ENCODE data around the gene SLC18B1.

SLC18B1 gene

DNA sequence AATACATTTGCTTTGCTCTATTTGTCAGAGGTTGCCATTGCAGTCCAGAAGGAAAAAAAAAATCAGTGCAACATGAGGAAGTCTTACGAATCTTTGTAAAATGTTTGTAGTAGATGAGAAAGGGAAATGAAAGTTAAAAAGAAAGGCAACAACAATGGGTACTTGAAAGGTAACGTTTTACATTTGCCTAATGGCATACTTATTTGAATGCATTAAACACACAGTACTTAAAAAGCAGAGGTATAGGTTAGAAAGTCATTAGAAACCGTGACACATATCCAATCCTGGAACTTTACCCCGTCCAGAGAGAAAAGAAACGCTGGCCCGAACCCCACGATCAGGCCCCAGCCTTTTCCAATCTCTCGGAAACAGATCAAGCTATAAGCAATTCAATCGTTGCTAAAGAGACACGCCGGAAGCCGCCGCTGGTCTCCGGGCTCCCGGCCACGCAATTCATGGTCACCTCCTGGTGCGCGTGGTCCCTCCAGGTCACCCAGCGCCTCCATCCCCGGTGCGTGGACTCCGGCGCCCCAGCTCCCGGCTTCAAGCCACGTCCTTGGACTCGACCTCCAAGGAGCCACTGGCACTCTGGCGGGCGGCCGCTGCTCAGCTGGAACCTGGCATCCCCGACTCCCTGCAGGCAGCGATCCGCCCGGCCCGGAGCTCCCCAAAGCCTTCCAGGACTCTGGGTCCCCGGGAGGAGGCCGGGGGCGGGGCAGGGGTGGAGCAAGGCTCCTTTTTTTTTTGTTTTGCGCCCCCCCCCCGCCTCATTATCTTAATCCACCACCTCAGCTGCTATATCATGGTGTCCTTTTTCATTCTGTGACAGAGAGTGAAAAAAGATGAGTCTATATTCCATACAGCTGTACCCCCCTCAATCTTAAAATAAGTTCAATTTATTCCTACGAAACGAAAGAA lies at the start of gene SLC18B1:
TSS of gene SLC18B1 (minus strand) at position 687 of the 918 bp plus-strand sequence. CDS start at position 506, 181 bp downstream.
- peak; percentile 71 for DNase-seq (ENCODE audit: low spot score)

DNA sequence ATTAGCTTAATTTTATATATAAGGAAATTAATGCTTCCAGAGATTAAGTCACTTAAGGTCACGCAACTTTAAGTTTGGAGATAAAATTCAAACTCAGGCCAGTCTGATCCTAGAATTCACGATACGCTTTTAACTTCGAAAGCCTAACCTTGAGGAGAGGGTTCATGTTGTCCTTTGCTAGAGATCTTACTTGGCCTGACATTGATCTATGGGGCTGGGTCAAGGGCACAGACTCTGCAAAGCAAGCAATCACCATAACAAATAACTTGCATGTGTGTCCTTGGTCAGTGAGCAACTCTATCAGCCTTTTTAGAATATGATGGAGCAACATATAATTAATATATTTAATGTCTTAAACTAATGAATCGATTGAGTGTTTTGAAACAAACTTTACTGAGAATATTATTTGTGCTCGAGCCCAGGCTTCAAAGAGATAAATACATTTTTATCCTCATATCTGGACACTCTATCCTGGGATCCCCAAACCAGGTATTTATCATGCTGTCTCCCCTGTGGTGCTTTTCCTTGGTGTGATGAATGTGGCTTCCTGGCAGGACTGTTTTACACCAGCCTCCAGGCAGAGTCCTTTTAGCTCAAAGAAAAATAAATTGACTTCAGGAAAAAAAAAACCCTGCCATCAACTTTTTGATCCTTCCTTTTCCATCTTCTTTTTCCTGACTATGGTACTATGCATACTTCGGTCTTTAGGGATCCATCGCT lies 45.0 kb upstream of the SLC18B1 start:
- DNase-seq (ENCODE audit: low spot score), result no peak

DNA sequence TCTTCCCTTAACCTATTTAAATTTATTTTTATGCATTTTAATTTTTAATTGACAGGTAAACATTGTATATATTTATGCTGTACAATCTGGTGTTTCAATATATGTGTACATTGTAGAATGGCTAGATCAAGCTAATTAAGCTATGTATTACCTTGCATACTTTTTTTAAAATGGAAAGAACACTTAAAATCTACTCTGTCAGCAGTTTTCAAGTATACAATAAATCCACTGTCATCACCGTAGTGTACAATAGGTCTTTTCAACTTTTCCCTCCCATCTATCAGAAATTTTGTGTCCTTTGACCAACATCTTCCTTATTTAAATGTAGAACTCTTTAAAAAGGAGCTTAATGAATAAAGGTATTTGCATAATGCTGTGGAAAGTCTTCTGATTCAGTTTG lies 43.5 kb upstream of the SLC18B1 start:
- DNase-seq (ENCODE audit: low spot score), result no peak

DNA sequence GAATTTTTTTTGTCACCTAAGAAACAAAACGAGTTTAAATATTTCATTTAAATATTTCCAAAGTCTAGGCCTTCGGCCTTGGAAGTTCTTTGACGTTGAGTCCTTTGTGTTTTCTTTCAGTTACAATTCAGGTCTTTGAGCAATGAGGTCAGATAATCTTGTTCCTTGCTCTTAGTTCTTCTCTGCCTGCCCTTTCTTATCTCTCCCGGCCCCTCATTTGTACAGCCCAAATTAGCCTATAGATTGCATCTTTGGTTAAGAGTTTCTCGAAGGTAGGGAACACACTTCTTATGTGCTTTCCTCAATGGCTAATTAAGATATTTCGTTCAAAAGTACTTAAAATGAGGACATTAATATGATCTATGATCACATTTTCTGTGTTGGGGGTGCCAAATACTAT lies 34.5 kb upstream of the SLC18B1 start:
- no peak for DNase-seq (ENCODE audit: low spot score)

DNA sequence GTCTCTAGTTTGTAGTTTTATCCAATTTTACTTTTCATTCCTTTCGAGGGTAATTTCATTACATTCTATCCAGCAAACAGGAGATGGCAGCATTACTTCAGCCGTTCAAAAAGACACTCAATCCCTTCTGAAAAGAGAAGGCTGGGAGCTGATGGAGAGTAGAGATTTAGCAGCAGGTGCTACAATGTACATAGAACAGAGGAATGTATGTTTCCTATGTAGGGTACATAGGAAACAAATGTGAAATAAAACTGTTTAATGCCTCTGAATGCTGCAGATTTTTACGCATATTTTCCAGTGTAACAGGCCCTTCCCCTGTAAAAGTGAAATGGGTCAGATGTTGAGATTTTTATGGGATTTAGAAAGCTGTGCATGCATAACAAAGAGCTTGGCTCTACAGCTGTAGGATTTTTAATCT lies 31.9 kb upstream of the SLC18B1 start:
- DNase-seq (ENCODE audit: low spot score), result peak; percentile 47

DNA sequence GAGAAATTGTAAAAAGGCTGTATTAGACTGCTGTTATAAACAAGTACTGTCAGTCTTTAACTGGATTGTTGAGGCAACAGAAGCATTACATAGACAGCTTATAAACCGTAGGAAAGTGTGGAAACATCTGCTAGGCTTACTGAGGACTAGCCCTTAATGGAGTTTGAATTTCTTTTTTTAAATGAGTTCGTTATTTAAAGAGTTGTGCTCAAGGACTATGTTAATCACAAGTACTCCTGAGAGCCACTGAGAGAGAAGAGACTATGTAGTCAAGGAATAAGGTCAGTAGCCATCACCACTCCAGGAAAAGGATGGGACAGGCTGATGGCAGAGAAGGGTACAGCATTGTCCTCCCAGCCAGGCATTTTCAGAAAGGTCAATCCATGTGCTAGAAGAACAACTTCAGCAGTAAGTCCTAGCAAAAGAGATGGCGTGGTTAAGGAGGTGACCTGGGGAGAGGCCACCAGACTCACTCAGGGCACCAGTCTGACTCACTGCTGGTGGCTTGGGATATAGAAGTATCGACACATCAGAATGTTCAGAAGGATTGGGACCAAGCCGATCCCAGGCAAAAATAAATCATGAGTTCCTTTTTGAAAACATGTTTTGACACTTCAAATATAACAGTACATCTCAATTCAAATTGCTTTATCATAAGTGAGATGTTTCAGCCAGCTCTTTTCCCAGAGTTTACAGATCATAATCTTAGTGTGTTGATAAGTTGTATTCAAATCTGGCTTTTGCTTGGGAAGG lies 22.4 kb upstream of the SLC18B1 start:
- no peak for DNase-seq (ENCODE audit: low spot score)

DNA sequence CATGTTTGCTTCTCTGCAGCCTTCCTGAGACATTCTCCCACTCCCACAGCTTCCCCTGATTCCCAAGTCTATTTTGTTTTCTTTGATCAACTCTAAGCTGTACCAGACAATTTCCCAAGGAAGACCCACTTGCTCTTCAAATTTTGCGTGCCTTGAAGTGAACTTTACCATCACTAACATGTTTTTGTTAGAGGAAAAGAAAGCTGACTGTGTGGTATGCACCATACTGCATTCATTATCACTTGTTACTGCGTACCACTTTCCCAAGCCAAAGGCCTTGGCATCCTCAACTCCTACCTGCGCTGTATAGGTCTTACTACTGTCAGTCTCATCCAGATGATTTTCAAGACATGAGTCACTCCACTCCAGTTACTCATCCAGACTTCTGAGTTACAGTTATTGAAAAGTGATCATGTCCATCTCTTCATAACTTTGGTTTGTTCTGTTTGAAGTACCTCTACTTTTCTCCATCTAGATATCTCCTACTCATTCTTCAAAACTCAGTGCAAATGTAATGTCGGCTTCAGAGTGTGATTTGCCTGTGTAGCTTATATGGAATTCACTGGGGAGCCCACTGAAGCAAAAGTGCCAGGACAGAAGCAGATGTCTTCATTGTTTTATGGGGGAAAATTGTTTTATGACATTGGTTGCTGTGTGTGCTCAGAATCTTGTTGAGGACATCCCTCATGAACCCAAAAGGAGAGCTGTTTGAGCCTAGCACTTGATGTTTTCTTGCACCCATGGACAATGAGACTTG lies 21.1 kb upstream of the SLC18B1 start:
- DNase-seq (ENCODE audit: low spot score), result no peak

DNA sequence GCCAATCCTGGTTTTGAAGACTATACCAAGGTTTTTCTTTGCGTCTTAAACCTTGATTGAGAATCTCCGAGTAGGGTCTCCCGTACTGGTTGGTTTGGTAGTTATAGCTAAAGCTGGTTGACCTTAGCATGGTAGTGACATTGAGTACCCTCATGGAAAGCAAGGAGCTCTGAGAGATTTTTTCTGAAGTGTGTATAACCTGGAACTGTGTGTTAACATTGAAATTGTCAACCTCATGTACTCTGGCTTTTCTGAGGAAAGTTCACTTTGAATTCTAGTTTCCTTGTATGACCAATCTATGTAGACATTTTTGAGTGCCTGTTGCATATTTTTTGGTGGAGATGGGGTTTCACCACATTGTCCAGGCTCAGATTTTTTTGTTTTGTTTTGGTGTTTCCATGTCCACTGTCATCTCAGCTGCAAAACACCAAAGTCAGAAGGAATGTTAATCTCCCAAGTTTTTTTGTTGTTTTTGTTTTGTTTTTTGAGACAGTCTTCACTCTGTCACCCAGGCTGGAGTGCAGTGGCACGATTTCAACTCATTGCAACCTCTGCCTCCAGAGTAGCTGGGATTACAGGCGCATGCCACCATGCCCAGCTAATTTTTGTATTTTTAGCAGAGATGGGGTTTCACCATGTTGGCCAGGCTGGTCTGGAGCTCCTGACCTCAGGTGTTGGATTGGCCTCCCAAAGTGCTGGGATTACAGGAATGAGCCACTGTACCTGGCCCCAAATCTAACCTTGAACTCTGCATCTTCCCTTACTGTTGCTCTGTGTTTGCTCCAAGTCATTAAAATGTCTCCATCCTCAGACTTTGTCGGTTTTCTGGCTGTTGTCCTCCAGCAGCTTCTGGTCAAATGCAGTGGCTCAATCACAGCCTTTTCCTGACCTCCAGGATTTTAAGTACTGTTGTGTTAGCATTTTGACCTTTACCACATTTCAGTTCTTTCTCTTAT lies 20.2 kb upstream of the SLC18B1 start:
- no peak for DNase-seq (ENCODE audit: low spot score)

DNA sequence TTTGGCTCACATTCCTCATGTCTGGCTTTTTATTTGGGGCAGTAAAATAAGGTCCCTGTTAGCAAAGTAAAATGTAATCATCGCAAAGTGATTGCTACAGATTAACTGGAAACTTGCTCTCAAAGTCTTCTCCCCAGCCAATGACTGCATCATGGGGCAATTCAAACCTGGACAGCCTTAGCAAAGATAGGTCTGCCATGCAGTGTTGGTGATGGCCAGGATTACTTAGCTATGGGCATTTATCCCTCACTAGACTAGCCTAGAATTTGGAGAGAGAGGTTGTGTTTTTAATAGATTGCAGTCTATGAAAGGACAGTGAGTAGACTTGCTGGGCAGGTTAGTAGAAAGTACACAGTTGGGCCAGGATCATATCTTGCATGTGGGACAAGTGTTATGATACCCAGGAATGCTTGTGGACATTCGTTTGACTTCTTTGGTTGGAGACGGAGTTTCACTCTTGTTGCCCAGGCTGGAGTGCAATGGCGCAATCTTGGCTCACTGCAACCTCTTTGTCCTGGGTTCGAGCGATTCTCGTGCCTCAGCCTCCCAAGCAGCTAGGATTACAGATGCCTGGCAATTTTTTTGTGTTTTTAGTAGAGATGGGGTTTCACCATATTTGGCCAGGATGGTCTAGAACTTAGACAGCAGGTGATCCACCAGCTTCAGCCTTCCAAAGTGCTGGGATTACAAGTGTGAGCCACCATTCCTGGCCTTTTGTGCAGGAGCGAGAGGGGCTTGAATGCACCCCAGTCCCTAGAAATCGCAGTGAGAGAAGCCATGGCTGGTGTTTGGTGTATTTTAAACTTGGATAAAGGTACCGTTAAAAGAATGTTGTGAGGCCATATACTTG lies 19.3 kb upstream of the SLC18B1 start:
- no peak for DNase-seq (ENCODE audit: low spot score)

DNA sequence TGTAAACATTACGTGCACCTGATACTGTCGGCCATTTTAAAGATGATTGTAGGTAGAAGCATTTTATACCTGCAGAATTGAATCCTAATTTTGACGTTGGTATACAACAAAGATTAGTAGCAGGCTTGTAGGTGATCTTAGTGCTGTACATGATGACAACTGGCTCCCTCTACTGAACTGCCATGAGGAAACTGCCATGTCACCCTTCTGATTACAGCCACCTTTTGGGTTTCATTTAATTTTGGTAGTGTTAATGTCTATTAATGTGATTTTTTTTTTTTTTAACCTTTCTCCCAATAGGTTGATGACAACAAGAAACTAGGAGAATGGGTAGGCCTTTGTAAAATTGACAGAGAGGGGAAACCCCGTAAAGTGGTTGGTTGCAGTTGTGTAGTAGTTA lies 18.2 kb upstream of the SLC18B1 start:
- DNase-seq (ENCODE audit: low spot score), result no peak

DNA sequence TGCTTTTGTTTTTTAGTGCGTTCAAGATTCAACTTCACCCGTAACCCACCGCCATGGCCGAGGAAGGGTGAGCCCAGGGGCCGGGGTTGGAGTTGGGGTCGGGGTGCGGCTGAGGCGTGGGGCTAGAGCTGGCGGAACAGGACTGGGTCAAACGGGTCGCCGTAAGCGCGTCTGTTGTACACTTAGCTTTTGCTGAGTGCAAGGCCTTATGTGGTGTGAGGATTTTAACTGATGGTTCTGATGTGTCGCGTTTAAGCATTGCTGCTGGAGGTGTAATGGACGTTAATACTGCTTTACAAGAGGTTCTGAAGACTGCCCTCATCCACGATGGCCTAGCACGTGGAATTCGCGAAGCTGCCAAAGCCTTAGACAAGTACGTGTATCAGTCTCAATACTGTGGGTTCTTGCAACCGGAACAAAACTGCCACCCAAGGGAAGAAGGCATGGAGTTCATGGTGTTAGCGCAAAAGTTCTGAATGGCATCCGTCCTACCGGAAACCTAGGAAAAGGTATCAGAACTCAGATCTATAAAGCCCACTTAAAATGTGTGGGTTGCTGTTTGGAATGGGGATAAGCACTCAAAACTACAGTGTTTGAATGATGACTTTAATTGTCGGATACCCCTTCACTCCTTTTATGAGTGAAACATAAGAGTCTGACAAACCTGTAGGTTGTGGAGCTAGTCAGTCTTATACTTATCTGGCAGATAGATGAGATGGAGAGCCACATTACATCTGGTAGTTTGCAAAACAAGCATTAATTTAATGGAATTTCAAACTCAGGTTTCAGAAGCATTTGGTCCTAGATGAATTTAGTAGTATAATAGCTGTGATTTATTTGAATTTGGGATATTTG lies 16.5 kb upstream of the SLC18B1 start:
- DNase-seq (ENCODE audit: low spot score), result no peak

DNA sequence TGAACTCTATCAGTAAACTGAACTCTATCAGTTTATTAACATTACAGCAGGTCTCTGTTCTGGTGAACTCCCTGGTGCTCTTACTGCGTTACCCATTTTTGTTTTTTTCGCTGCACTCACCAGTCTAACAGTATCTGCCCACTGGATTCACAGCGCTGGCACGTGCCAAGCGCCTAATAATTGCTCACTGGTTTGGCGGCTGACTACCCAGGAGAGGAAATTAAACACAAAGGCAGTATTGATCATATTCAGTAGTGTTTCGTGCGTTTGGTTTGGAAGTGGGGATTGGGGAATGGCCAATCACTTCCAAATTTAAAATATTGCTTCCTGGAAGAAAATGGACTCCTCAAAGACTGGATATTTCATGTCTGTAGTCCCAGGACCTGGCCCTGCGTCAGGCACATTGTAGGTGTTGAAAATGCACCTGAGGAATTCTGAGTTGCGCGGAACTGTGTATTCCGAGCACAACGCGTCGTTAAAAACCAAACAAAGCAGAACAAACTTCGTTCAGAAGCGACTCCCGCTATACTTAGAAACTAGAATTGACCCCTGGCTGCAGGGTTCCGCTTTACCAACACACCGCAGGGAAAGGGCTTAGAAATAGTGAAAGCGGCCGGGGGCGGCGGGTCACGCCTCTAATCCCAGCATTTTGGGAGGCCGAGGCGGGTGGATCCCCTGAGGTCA lies 14.9 kb upstream of the SLC18B1 start:
- peak; percentile 52 for DNase-seq (ENCODE audit: low spot score)

DNA sequence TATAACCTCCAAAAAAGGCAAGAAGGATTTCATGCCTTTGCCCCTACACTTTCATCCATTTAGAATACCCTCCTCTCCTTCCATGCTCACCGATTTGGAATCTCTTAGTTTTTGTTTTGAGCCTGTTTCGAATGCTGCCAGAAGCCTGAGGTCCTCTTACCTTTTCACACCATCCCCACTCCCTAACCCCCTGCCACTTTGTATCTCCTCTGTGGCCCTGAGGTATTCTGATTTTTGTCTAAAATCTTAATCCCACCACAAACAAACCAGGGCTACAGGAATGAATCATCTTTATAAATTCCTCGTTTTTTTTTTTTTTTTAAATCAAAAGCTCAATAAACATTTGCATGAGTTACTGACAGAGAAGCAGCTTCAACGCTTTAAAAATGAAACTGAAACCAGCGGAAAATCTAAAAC lies 14.3 kb upstream of the SLC18B1 start:
- no peak for DNase-seq (ENCODE audit: low spot score)

DNA sequence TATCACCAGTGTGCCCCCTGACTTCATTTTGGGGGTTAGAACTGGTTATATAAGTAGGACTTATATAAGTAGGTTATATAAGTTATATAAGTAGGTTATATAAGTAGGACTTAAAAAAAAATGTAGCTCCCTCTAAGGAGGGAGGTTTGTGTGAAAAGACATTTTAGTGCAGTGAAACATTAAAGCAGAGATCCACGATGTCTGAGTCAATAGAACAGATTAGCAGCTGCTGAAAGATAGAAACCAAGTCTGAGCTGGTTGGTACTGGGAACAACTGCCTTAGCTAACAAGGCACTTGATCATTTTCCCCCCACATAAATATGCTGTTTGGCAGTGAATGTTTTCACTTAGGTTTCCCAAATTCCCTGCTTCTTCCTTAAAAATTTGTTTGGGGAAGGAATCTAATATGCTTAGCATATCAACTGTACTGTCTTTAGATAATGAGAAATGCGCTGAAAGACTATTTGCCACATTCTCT lies 13.9 kb upstream of the SLC18B1 start:
- peak; percentile 47 for DNase-seq (ENCODE audit: low spot score)

DNA sequence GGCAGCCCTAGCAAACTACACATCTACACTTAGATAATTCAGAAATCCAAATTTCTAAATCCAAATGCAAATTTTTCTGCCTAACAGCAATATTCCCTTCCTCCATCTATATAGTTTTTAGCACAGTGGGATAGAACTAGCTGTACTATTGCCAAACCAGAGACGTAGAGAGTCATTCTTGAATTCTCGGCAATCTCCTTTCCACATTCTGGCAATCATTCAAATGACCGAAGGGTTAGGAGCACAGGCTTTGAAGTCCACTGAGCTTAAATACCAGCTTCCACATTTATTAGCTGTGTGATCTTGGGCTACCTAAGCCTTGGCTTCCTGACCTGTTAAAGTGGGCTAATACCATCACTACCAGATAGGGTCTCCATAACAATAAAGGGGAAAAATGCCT lies 12.8 kb upstream of the SLC18B1 start:
- DNase-seq (ENCODE audit: low spot score), result no peak

DNA sequence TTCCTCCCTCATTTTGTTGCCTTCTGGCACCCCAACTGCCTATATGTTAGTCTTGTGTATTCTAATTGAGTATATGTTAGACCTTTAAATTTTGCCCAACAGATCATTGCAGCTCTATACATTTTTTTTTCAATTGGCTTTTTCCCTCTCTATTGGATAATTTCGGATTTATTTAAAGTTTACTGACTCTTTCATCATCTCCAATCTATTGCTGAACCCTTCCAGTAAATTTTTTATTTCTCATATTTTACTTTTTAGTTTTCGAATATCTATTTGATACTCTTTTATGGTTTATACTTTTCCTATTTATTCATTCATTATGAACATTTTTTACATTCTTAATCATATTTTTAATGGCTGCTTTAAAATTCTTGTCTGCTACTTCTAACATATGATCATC lies 7.1 kb upstream of the SLC18B1 start:
- DNase-seq (ENCODE audit: low spot score), result no peak

DNA sequence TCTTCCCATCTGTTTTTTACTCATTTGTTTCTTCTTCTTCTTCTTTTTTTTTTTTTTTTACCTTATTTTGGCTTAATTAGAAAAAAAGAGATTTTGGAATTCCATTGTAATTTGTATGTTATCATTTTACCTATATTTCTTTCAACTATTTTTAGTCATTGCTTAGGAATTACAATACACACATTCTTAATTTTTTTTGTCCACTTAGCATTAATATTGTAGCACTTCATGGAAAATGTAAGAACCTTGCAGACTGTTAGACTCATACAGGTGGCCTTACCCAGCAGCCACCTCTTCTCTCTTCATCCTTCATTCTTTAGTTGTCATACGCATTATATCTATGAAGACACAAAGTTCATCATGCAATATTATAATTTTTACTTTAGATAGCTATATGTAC lies 5.8 kb upstream of the SLC18B1 start:
- no peak for DNase-seq (ENCODE audit: low spot score)

DNA sequence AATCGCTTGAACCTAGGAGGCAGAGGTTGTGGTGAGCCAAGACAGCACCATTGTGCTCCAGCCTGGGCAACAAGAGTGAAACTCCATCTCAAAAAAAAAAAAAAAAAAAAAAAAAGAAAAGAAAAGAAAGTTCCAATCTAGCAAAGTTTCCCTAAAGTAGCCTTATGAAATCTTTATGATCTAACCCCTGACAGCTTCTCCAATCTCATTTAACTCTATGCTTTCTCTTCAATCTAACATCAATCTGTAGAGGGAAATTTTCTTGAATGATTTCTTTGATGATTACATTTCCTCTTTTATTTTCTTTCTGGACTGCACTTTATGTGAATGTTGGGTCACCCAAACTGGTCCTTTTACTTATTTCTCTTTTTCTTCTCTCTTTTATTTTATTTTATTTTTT lies 2.2 kb upstream of the SLC18B1 start:
- no peak for DNase-seq (ENCODE audit: low spot score)

Data from putamen (tissue), 1 donor.